Spleen (tissue), 11 donors: Measurements from ENCODE around the gene PAX3. TPM values are rescaled to one million over a fixed set of nuclear protein-coding genes. Genes with fewer than 3 reads are reported as not detected.

ENCODE experiments used
- DNase-seq: peaks from one replicate; pipeline ENCODE4 v3.0.0-alpha.2; 2020
- H3K27ac ChIP-seq, 8 donors: fragments of 200-600 bp; sonication (generic) in 7 of 8; 1 replicate in 4 of 8; 2 replicates in 4 of 8; pipeline versions ENCODE4 v1.5.0 to v1.8.0; 2016 to 2021; ENCODE audit warnings: inconsistent platforms in 4 of 8, mild to moderate bottlenecking in 4 of 8, moderate library complexity in 1 of 8
- H3K27me3 ChIP-seq, 7 donors: fragments of 200-600 bp; sonication (generic) in 6 of 7; replicated peaks in 1 of 7; 1 replicate in 4 of 7; 2 replicates in 3 of 7; pipeline versions ENCODE4 v1.5.0 to v1.8.0; 2016 to 2021; ENCODE audit warnings: inconsistent platforms in 3 of 7, mild to moderate bottlenecking in 1 of 7
- H3K36me3 ChIP-seq, 6 donors: fragments of 200-600 bp; sonication (generic) in 5 of 6; 1 replicate in 4 of 6; 2 replicates in 2 of 6; pipeline versions ENCODE4 v1.5.0 to v1.8.0; 2016 to 2021; ENCODE audit warnings: inconsistent platforms in 2 of 6
- H3K4me1 ChIP-seq, 6 donors: fragments of 200-600 bp; sonication (generic) in 5 of 6; 1 replicate in 3 of 6; 2 replicates in 3 of 6; pipeline versions ENCODE4 v1.5.0 to v1.8.0; 2016 to 2021; ENCODE audit warnings: inconsistent platforms in 3 of 6
- H3K4me3 ChIP-seq, 8 donors: fragments of 200-600 bp; sonication (generic) in 7 of 8; 1 replicate in 4 of 8; 2 replicates in 4 of 8; pipeline versions ENCODE4 v1.5.0 to v1.8.0; 2016 to 2021; ENCODE audit warnings: inconsistent platforms in 4 of 8, mild to moderate bottlenecking in 4 of 8, moderate library complexity in 2 of 8
- H3K9me3 ChIP-seq, 8 donors: fragments of 200-600 bp; sonication (generic) in 7 of 8; 1 replicate in 4 of 8; 2 replicates in 4 of 8; pipeline versions ENCODE4 v1.5.0 to v1.8.0; 2016 to 2021; ENCODE audit warnings: inconsistent platforms in 4 of 8
- POLR2A ChIP-seq, 3 donors: fragments of 450-650 bp; IDR thresholded peaks; one replicate each; pipeline ENCODE4 v1.5.1; 2017; ENCODE audit warnings: antibody characterized with exemption in 3 of 3, mild to moderate bottlenecking in 1 of 3
- POLR2AphosphoS5 ChIP-seq, 3 donors: sonication (generic); formaldehyde crosslinking; IDR thresholded peaks; one replicate each; pipeline ENCODE4 v1.5.1; 2017; ENCODE audit warnings: antibody characterized with exemption in 3 of 3
- WGBS, 5 donors: extraction: QIAGEN DNeasy Blood & Tissue Kit in 3 of 5; methylation state at CpG; one replicate each; pipeline versions ENCODE4 v1.1.5 to v1.1.7; 2013 to 2018; 5-methylcytosine and 5-hydroxymethylcytosine counted together
- intact Hi-C: fragments of 100-400 bp; cut with DNase I; formaldehyde crosslinking; loops from one replicate; pipeline ENCODE4 v1.15.0; 2023; ENCODE audit warnings: low total_unique reads
- polyA plus RNA-seq, 3 donors: library from polyadenylated mRNA; stranded (reverse); fragments of 200-250 nt; gene quantifications; one replicate each; pipeline ENCODE4 v1.2.1, GENCODE V29; 2013
- total RNA-seq, 7 donors: library from RNA; depleted of rRNA in 3 of 7; stranded (reverse); fragments of >200 nt in 3 of 7; fragmentation: NEBNext Ultra II Directional in 4 of 7; extraction: Animal tissue kit (Norgen Biotek cat#: 25700) in 4 of 7; gene quantifications; one replicate each; pipeline versions ENCODE4 v1.1.0 to v1.2.1, GENCODE V29; 2016 to 2021
- TF ChIP-seq, protein P1 (sequence below), 11 experiments: fragments of 200-600 bp in 7 of 11; fragments of 450-650 bp in 4 of 11; sonication (generic) in 4 of 11; IDR thresholded peaks in 8 of 11; conservative IDR thresholded peaks in 3 of 11; 1 replicate in 7 of 11; 2 replicates in 4 of 11; pipeline versions ENCODE4 v1.4.0 to v1.8.0; 2016 to 2021; ENCODE audit warnings: antibody characterized with exemption in 11 of 11, inconsistent platforms in 4 of 11, mild to moderate bottlenecking in 1 of 11
- donor health status: healthy with polysubstance abuse.
- donor health status: DM: no; HTN: no; CAD: no; lungs with moderate emphysema.
- donor health status: DM: no; HTN: no; CAD: no.
- donor health status: Bipolar disorder and iron deficiency.
- donor health status: healthy.
- donor health status: DM: no; HTN: no; CAD: no.
- donor health status: DM: yes; HTN: yes; CAD: no.

The PAX3 gene
- total and polyA plus RNA-seq, 10 donors = 0.26 TPM; not detected in 9

DNA sequence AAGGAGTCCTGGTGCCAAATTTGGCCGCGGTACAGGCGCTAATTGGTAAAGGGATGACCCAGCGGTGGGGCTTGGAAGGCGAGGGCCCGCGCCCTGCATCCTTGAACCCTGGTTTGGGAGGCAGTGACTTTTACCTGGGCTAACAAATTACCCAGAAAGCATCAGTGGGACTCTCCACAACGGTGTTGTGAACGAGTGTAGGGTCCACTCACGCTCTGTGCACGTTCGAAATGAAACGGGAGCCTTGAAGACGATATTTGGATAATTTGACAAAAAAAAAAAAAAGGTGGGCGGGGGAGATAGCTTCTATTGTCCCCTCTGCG lies 3.0 kb upstream of the PAX3 start:
- peaks cover 0 to 12% (median 0%) of the 10 kb centered on the region in 8 donors for H3K9me3 ChIP-seq
- DNase-seq = no peak
- intact Hi-C loops = no loop called here
- WGBS, 5 donors = 7 to 18% (median 8%) methylated on average over 16 of the region's 16 CpGs
- no peak for TF ChIP-seq POLR2AphosphoS5 (IDR thresholded peaks at IDR 0.05)
- no peak for TF ChIP-seq POLR2A (IDR thresholded peaks at IDR 0.05)
- TF ChIP-seq, protein P1, sequence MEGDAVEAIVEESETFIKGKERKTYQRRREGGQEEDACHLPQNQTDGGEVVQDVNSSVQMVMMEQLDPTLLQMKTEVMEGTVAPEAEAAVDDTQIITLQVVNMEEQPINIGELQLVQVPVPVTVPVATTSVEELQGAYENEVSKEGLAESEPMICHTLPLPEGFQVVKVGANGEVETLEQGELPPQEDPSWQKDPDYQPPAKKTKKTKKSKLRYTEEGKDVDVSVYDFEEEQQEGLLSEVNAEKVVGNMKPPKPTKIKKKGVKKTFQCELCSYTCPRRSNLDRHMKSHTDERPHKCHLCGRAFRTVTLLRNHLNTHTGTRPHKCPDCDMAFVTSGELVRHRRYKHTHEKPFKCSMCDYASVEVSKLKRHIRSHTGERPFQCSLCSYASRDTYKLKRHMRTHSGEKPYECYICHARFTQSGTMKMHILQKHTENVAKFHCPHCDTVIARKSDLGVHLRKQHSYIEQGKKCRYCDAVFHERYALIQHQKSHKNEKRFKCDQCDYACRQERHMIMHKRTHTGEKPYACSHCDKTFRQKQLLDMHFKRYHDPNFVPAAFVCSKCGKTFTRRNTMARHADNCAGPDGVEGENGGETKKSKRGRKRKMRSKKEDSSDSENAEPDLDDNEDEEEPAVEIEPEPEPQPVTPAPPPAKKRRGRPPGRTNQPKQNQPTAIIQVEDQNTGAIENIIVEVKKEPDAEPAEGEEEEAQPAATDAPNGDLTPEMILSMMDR (IDR thresholded peaks at IDR 0.05 in 8 of 11, conservative IDR thresholded peaks at IDR 0.05 in 3 of 11) = no peak
- no peak overlapping the region for H3K27ac ChIP-seq
- no peak overlapping the region for H3K4me3 ChIP-seq
- H3K27me3 ChIP-seq = peaks cover 5 to 100% (median 99%) of the 10 kb centered on the region in 7 donors
- H3K4me1 ChIP-seq = peaks cover 17 to 85% (median 56%) of the 10 kb centered on the region in 6 donors
- no peaks in the 10 kb centered on the region for H3K36me3 ChIP-seq

DNA sequence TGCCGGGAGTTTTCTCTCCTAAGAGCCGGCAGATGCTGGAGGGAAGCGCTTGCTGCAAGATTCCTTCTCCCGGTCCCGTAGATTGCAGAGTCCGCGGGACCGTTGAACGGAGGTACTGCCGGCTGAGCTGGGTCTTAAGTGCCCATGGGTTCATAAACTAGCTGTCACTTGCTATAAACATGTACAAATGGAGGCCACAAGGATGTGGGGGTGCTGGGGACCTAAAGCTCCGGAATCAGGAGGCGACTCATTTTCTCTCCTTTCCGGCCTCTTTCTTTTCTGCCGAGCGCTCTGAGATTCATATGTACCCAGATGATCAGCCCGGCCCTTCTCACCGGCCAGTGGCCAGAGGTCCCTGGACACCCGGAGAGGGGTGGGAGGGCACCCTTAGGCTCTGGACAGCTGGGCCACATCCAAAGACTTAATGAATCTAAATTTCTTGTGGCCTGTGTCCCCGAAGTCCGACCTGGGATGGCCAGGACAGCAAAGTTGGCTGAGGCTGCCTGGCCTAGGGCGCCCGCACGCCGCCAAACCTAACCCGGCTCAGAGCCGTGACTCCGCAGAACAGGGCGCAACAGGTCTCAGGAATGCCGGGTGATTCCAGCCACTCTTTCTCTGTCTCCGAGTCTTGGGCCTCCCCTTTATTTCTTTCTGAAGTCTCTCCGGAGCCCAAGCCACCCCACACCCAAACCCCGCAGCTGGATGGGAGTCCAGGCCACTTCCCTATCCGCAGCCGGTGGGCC lies 2.4 kb upstream of the PAX3 start:
- Histone ChIP-seq H3K27me3 (peaks cover 8 to 100% (median 99%) of the 10 kb centered on the region in 7 donors), H3K27ac (no peak overlapping the region), H3K9me3 (peaks cover 0 to 12% (median 0%) of the 10 kb centered on the region in 8 donors), H3K4me3 (no peak overlapping the region), H3K4me1 (peaks cover 14 to 85% (median 56%) of the 10 kb centered on the region in 6 donors), H3K36me3 (no peaks in the 10 kb centered on the region)
- peak; percentile 71 for DNase-seq
- intact Hi-C loops = no loop called here
- TF ChIP-seq POLR2A (IDR thresholded peaks at IDR 0.05) (no peak), POLR2AphosphoS5 (IDR thresholded peaks at IDR 0.05) (no peak)
- TF ChIP-seq, protein P1 (IDR thresholded peaks at IDR 0.05 in 8 of 11, conservative IDR thresholded peaks at IDR 0.05 in 3 of 11) = no peak
- WGBS, 5 donors = 5 to 9% (median 8%) methylated on average over 26 to 34 of the region's 34 CpGs

DNA sequence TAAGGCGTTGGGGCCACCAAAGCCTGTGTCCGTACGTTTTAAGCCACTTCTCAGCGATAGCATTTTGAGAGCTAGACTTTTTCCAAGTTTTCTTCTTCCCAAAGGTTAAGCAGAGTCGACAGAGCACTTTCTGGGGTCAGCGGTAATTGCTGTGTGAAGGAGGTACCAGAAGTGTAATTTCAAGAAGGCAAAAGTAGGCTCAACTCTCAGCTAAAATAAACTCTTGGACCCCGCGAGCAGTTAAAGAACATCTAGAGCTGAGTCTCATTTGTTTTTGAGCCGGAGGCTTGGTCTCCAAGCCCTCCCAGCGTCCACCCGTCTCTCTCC lies 1.9 kb upstream of the PAX3 start:
- 6 to 12% (median 7%) methylated on average over 11 of the region's 11 CpGs for WGBS, 5 donors
- intact Hi-C loops = no loop called here
- H3K4me1 ChIP-seq = peaks cover 11 to 85% (median 56%) of the 10 kb centered on the region in 6 donors

More for the DNA sequence above, 1.9 kb upstream of the PAX3 start:
- Histone ChIP-seq H3K36me3 (no peaks in the 10 kb centered on the region), H3K4me3 (no peak overlapping the region), H3K27ac (no peak overlapping the region), H3K27me3 (peaks cover 8 to 100% (median 99%) of the 10 kb centered on the region in 7 donors), H3K9me3 (peaks cover 0 to 12% (median 0%) of the 10 kb centered on the region in 8 donors)
- TF ChIP-seq POLR2A (IDR thresholded peaks at IDR 0.05) (no peak), POLR2AphosphoS5 (IDR thresholded peaks at IDR 0.05) (no peak)
- TF ChIP-seq, protein P1 (IDR thresholded peaks at IDR 0.05 in 8 of 11, conservative IDR thresholded peaks at IDR 0.05 in 3 of 11) = no peak
- DNase-seq = no peak
